Neural crest cell (in vitro differentiated cells): ENCODE results near the gene MATCAP1. TPM values are rescaled to one million over a fixed set of nuclear protein-coding genes. Genes with fewer than 3 reads are reported as not detected.

Experiments
- DNase-seq: peaks from one replicate; pipeline ENCODE4 v3.0.0; 2021; ENCODE audit warnings: low read depth, mixed read lengths, low spot score
- H3K27ac Mint-ChIP-seq: one replicate; pipeline ENCODE4 v1.8.0; 2021; ENCODE audit warnings: mild to moderate bottlenecking, mixed read lengths; ENCODE audit not compliant: unreplicated experiment
- H3K27me3 Mint-ChIP-seq: 2 replicates; pipeline ENCODE4 v1.8.0; 2021; ENCODE audit warnings: low read depth, mild to moderate bottlenecking, mixed read lengths
- H3K36me3 Mint-ChIP-seq: 2 replicates; pipeline ENCODE4 v1.8.0; 2021; ENCODE audit warnings: low read depth, mild to moderate bottlenecking, mixed read lengths
- H3K4me1 Mint-ChIP-seq: 2 replicates; pipeline ENCODE4 v1.8.0; 2021; ENCODE audit warnings: mixed read lengths
- H3K4me3 Mint-ChIP-seq: one replicate; pipeline ENCODE4 v1.8.0; 2021; ENCODE audit warnings: mild to moderate bottlenecking, mixed read lengths
- H3K9me3 Mint-ChIP-seq: 2 replicates; pipeline ENCODE4 v1.8.0; 2021; ENCODE audit warnings: mixed read lengths
- total RNA-seq: library from RNA; stranded (reverse); gene quantifications from 2 replicates; pipeline ENCODE4 v1.2.1, GENCODE V29; 2021
- TF ChIP-seq, protein P1 (sequence below): fragments of 200-600 bp; sonication (generic); conservative IDR thresholded peaks from 2 replicates; pipeline ENCODE4 v1.5.0; 2021; ENCODE audit warnings: antibody characterized with exemption, mild to moderate bottlenecking

Gene MATCAP1
- total RNA-seq, 1 donor from 2014 or later = 97.7 TPM

DNA sequence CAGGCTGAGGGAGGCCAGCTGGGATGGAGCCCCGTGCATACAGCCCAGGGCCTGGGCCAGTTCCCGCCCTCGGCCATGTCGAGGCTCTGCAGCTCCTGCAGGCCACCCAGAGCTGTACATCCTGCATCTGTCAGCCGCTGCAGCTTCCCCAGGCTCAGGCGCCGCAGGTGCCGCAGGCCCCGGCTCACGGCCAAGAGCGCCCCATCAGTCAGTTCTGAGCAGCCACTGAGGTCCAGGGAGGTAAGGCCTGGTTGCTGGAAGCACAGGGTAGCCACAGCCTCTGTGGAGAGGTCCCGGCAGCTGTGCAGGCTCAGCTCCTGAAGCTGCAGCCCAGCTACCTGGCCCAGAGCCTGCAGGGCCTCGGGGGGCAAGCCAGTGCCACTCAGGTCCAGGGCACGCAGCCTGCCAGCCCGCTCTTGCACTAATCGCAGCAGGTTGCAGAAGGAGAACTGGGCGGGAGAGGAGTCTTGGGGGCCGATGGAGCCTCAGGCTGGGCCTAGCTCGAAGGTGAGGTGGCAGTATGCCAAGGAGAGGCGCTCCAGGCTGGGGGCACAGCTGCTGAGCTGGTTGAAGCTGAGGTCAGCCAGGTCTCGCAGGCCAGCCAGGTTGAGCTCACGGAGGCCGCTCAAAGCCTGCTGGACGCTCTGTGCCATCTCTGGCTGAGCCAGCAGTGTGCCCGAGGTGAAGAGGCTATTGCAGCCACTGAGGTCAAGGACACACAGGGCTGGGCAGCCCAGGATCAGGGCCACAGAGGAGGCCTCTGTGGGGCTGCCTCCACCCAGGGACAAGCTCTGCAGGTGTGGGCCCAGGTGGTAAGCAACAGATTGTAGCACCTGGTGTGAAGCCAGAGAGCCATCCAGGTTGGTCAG, 26.5 kb upstream of the MATCAP1 start:
- no peaks in the 10 kb centered on the region for H3K36me3 Mint-ChIP-seq
- DNase-seq = no peak
- no peaks in the 10 kb centered on the region for H3K9me3 Mint-ChIP-seq
- no peak overlapping the region for H3K4me3 Mint-ChIP-seq
- H3K27ac Mint-ChIP-seq = no peak overlapping the region
- H3K27me3 Mint-ChIP-seq = peaks cover 2% of the 10 kb centered on the region
- H3K4me1 Mint-ChIP-seq = peaks cover 6% of the 10 kb centered on the region
- TF ChIP-seq, protein P1, sequence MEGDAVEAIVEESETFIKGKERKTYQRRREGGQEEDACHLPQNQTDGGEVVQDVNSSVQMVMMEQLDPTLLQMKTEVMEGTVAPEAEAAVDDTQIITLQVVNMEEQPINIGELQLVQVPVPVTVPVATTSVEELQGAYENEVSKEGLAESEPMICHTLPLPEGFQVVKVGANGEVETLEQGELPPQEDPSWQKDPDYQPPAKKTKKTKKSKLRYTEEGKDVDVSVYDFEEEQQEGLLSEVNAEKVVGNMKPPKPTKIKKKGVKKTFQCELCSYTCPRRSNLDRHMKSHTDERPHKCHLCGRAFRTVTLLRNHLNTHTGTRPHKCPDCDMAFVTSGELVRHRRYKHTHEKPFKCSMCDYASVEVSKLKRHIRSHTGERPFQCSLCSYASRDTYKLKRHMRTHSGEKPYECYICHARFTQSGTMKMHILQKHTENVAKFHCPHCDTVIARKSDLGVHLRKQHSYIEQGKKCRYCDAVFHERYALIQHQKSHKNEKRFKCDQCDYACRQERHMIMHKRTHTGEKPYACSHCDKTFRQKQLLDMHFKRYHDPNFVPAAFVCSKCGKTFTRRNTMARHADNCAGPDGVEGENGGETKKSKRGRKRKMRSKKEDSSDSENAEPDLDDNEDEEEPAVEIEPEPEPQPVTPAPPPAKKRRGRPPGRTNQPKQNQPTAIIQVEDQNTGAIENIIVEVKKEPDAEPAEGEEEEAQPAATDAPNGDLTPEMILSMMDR = no peak

DNA sequence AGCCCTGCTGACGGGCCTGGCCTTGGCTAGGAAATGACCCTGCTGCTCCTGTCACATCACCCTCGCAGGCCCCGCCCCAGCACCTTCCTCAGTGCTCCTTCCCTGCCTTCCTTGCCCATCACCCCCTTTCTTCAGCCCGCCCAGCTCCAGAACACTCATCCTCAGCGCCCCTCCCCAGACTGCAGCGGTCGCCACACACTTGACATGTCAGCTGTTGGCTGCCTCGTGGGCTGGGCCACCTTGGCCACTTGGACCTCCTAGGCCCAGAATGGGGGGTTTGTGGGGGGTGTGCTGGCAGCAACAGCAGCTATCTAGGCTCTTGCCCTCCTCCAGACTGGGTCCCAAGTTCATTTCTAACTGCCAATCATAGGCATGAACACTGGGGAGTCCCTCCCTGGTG, 25.8 kb upstream of the MATCAP1 start:
- DNase-seq = no peak
- peaks cover 2% of the 10 kb centered on the region for H3K27me3 Mint-ChIP-seq
- H3K36me3 Mint-ChIP-seq = no peaks in the 10 kb centered on the region
- no peaks in the 10 kb centered on the region for H3K9me3 Mint-ChIP-seq
- TF ChIP-seq, protein P1 = no peak
- no peak overlapping the region for H3K27ac Mint-ChIP-seq
- peaks cover 6% of the 10 kb centered on the region for H3K4me1 Mint-ChIP-seq
- no peak overlapping the region for H3K4me3 Mint-ChIP-seq

DNA sequence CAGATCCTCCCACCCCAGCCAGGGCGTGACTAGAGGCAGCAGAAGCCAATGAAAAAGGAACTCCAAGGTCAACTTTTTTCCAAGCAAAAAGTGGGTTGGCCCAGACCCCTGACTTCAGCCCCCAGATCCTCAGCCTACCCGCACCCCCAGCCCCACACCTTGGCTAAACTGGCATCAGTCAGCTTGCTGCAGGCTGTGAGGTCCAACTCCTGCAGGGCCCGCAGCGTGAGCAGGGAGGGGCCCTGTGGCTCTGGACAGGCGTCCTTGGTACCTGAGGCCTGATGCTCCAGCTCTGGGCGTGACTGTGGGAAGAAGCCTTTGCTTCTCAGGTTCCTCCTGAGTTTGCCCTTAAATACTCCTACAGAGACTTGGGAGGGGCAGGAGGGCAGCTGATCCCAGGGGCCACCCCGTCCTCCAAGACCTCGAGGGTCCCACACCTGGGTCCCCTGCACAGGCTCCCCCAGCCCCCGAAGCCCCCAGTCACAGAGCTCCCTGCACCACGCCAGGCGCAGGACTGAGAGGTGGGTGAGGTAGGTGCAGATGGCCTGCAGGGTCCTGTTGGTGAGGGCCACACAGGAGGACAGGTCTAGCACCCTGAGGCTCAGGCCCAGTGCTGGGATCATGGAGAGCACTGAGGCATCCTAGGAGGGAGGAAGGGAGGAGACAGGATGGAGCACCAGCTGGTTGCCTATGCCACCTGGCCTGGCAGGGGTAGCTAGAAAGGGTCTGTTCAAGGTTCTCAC, 24.6 kb upstream of the MATCAP1 start:
- H3K36me3 Mint-ChIP-seq = no peaks in the 10 kb centered on the region
- H3K27me3 Mint-ChIP-seq = peaks cover 2% of the 10 kb centered on the region
- no peak overlapping the region for H3K27ac Mint-ChIP-seq
- no peaks in the 10 kb centered on the region for H3K9me3 Mint-ChIP-seq
- TF ChIP-seq, protein P1 = no peak
- no peak for DNase-seq
- H3K4me1 Mint-ChIP-seq = peaks cover 6% of the 10 kb centered on the region
- H3K4me3 Mint-ChIP-seq = no peak overlapping the region

DNA sequence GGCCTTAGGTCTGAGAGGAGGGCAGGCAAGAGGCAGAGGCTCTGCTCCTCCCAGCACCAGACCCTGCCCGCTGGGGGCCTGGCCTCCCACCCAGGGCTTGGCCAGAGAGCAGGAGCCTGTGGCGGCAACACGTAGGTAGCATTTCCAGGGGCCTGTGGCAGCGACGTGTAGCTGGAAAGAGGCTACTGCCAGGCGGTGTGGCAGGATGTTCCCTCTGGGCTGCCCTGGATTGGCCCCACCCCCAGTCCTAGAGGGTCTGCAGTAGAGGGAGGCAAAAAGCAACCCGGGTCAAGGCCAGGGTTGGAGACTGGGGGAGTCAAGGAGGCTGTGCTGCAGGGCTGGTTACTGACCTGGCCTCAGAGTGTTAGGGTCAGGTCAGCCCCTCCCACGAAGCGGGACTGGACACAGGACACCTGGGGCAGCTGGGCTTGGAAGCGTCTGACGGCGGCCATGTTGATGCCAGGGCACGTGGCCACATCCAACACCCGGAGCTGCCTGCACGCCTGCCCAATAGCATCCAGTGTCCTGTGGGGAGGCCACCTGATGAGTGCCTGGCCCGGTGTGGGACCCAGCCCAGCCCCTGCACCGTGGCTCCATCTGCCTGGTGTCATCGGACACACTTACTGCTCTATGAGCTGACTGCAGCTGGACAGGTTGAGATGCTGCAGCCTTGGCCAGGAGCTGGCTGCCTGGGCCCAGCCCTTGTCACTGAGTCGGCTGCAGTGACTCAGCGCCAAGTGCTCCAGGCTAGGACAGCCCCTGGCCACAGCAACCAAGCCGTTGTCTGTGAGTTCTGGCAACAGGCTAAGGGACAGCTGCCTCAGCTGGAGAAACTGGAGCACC, 23.7 kb upstream of the MATCAP1 start:
- Mint-ChIP-seq H3K27me3 (peaks cover 2% of the 10 kb centered on the region), H3K4me1 (peaks cover 6% of the 10 kb centered on the region), H3K27ac (no peak overlapping the region), H3K4me3 (no peak overlapping the region), H3K36me3 (no peaks in the 10 kb centered on the region), H3K9me3 (no peaks in the 10 kb centered on the region)
- TF ChIP-seq, protein P1 = no peak
- DNase-seq = no peak

DNA sequence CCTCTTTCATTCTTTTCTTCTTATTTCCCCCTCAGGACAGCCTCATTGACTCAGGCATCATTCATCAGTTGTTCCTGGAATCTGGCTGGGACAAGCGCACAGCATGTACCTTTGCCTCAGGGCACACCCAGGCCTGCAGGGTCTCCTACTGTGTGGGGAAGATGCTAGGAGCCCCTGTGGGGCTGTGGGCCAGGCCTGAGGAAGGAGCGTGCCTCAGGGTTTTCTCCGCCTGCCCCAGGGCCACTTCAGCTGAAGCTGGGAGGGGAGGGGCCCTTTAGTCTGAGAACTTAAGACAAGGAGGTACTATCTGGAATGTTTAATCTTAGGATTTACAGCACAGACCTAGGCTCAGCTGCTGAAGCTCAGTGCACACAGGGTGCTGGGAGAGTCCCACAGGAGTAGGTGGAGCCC, 23.1 kb upstream of the MATCAP1 start:
- Mint-ChIP-seq H3K4me3 (peak overlapping the region; percentile 45), H3K27me3 (peaks cover 2% of the 10 kb centered on the region), H3K4me1 (peaks cover 6% of the 10 kb centered on the region), H3K9me3 (no peaks in the 10 kb centered on the region), H3K27ac (no peak overlapping the region), H3K36me3 (no peaks in the 10 kb centered on the region)
- TF ChIP-seq, protein P1 = no peak
- no peak for DNase-seq
